Smooth muscle cell (in vitro differentiated cells): Measurements from ENCODE around the gene TMPRSS11D. TPM values are rescaled to one million over a fixed set of nuclear protein-coding genes. Genes with fewer than 3 reads are reported as not detected.

Experiments used
- DNase-seq: peaks from one replicate; lab custom pipeline; 2025; ENCODE audit not compliant: unreplicated experiment; lab: John Stamatoyannopoulos, UW
- H2AFZ ChIP-seq: fragments of 200-600 bp; sonication (generic); 2 replicates; pipeline ENCODE4 v1.6.0; 2016; ENCODE audit warnings: antibody characterized with exemption, low read depth, mild to moderate bottlenecking
- H3F3A ChIP-seq: fragments of 200-600 bp; sonication (generic); 2 replicates; pipeline ENCODE4 v1.6.0; 2017; ENCODE audit warnings: antibody characterized with exemption, low read depth
- H3K27ac ChIP-seq: fragments of 200-600 bp; sonication (generic); 2 replicates; pipeline ENCODE4 v1.5.1; 2016; ENCODE audit warnings: low read depth, mild to moderate bottlenecking
- H3K27me3 ChIP-seq: fragments of 200-600 bp; sonication (generic); 2 replicates; pipeline ENCODE4 v1.6.1; 2016; ENCODE audit warnings: low read depth, mild to moderate bottlenecking
- H3K36me3 ChIP-seq: fragments of 200-600 bp; sonication (generic); 2 replicates; pipeline ENCODE4 v1.5.1; 2016; ENCODE audit warnings: low read depth
- H3K4me1 ChIP-seq: fragments of 200-600 bp; sonication (generic); 2 replicates; pipeline ENCODE4 v1.5.1; 2016; ENCODE audit warnings: low read depth
- H3K4me2 ChIP-seq: fragments of 200-600 bp; sonication (generic); 2 replicates; pipeline ENCODE4 v1.6.0; 2016; ENCODE audit warnings: mild to moderate bottlenecking
- H3K4me3 ChIP-seq: fragments of 200-600 bp; sonication (generic); 2 replicates; pipeline ENCODE4 v1.5.1; 2016; ENCODE audit warnings: mild to moderate bottlenecking
- H3K79me2 ChIP-seq: fragments of 200-600 bp; sonication (generic); 2 replicates; pipeline ENCODE4 v1.6.0; 2016; ENCODE audit warnings: low read depth, mild to moderate bottlenecking
- H3K9ac ChIP-seq: fragments of 200-600 bp; sonication (generic); 2 replicates; pipeline ENCODE4 v1.6.0; 2016; ENCODE audit warnings: low read depth
- H3K9me3 ChIP-seq: fragments of 200-600 bp; sonication (generic); replicated peaks from 2 replicates; pipeline ENCODE4 v1.5.1; 2016; ENCODE audit warnings: low read depth
- H4K20me1 ChIP-seq: fragments of 200-600 bp; sonication (generic); 2 replicates; pipeline ENCODE4 v1.6.0; 2016; ENCODE audit warnings: low read depth
- CTCF ChIP-seq: fragments of 200-600 bp; sonication (generic); IDR thresholded peaks from 2 replicates; pipeline ENCODE4 v1.5.1; 2017; ENCODE audit warnings: borderline replicate concordance, mild to moderate bottlenecking, antibody characterized with exemption; ENCODE audit not compliant: insufficient read depth, poor library complexity, severe bottlenecking
- WGBS: methylation state at CpG from one replicate; pipeline ENCODE4 v1.1.7; 2016; ENCODE audit warnings: low lambda C conversion rate; 5-methylcytosine and 5-hydroxymethylcytosine counted together
- polyA plus RNA-seq: library from polyadenylated mRNA; unstranded; fragments of >200 nt; fragmentation: Nextera tagmentation; extraction: Ambion mirVana; gene quantifications from 2 replicates; pipeline ENCODE4 v1.2.1, GENCODE V29; 2016
- total RNA-seq: library from RNA; depleted of rRNA; stranded (reverse); fragments of >200 nt; gene quantifications from 2 replicates; pipeline ENCODE4 v1.2.3, GENCODE V29; 2014

TMPRSS11D gene
- total and polyA plus RNA-seq, 2 experiments from 2014 or later, result not detected

GRCh38 chr4:67785528-67785927 lies 98.3 kb downstream of the TMPRSS11D start:
- no peaks in the 10 kb centered on the region for H4K20me1 ChIP-seq
- no peak overlapping the region for H3K27ac ChIP-seq
- WGBS, result 83% methylated on average over 2 of the region's 2 CpGs
- no peaks in the 10 kb centered on the region for H3F3A ChIP-seq
- TF ChIP-seq CTCF, result no peak
- H3K4me1 ChIP-seq, result no peaks in the 10 kb centered on the region
- no peak for DNase-seq
- no peak overlapping the region for H3K4me3 ChIP-seq
- H3K27me3 ChIP-seq, result no peaks in the 10 kb centered on the region
- no peaks in the 10 kb centered on the region for H3K79me2 ChIP-seq
- no peaks in the 10 kb centered on the region for H3K9me3 ChIP-seq
- no peaks in the 10 kb centered on the region for H3K36me3 ChIP-seq
- H3K9ac ChIP-seq, result no peak overlapping the region
- H2AFZ ChIP-seq, result no peak overlapping the region
- H3K4me2 ChIP-seq, result no peak overlapping the region

GRCh38 chr4:67779631-67780030 lies 104.2 kb downstream of the TMPRSS11D start:
- no peak overlapping the region for H3K4me3 ChIP-seq
- DNase-seq, result no peak
- no peak overlapping the region for H2AFZ ChIP-seq
- WGBS, result 83% methylated on average over 2 of the region's 2 CpGs
- H3K36me3 ChIP-seq, result no peaks in the 10 kb centered on the region
- no peaks in the 10 kb centered on the region for H4K20me1 ChIP-seq
- no peaks in the 10 kb centered on the region for H3K79me2 ChIP-seq
- no peaks in the 10 kb centered on the region for H3K9me3 ChIP-seq
- H3F3A ChIP-seq, result no peaks in the 10 kb centered on the region
- H3K27ac ChIP-seq, result no peak overlapping the region
- no peak overlapping the region for H3K4me2 ChIP-seq
- H3K4me1 ChIP-seq, result no peaks in the 10 kb centered on the region
- no peak for TF ChIP-seq CTCF
- H3K27me3 ChIP-seq, result no peaks in the 10 kb centered on the region
- H3K9ac ChIP-seq, result no peak overlapping the region

- H3K27me3 ChIP-seq, result no peaks in the 10 kb centered on the region
- H3K4me1 ChIP-seq, result no peaks in the 10 kb centered on the region
Observed at GRCh38 chr4:67776746-67777145, 107.1 kb downstream of the TMPRSS11D start.

More at GRCh38 chr4:67776746-67777145, 107.1 kb downstream of the TMPRSS11D start:
- WGBS, result 53% methylated on average over 1 of the region's 1 CpG
- Histone ChIP-seq H3F3A (no peaks in the 10 kb centered on the region), H3K9me3 (no peaks in the 10 kb centered on the region), H3K36me3 (no peaks in the 10 kb centered on the region), H3K4me3 (no peak overlapping the region), H3K79me2 (no peaks in the 10 kb centered on the region), H3K9ac (no peak overlapping the region), H2AFZ (no peak overlapping the region), H4K20me1 (no peaks in the 10 kb centered on the region), H3K27ac (no peak overlapping the region), H3K4me2 (no peak overlapping the region)
- DNase-seq, result no peak
- TF ChIP-seq CTCF, result no peak

Other genes with a start within 250 kb of the TMPRSS11D start
- gene UBA6, start 182.8 kb downstream of the TMPRSS11D start, total RNA-seq, result 252 and 271 TPM in 2 replicates
- 15.7 and 17.0 TPM in 2 replicates for gene UBA6, start 182.8 kb downstream of the TMPRSS11D start, polyA plus RNA-seq
- gene GNRHR, start 129.6 kb downstream of the TMPRSS11D start, total RNA-seq, result 0.22 and 0.27 TPM in 2 replicates
- not detected in 2 replicates for gene GNRHR, start 129.6 kb downstream of the TMPRSS11D start, polyA plus RNA-seq
- gene TMPRSS11A, start 79.5 kb upstream of the TMPRSS11D start, total RNA-seq, result 2.1 and 2.8 TPM in 2 replicates
- 0.44 TPM in 1 of 2 replicates, not detected in the other for gene TMPRSS11A, start 79.5 kb upstream of the TMPRSS11D start, polyA plus RNA-seq
- 0.40 and 1.0 TPM in 2 replicates for gene TMPRSS11F, start 245.9 kb upstream of the TMPRSS11D start, total RNA-seq
- gene TMPRSS11F, start 245.9 kb upstream of the TMPRSS11D start, polyA plus RNA-seq, result 0.46 TPM in 1 of 2 replicates, not detected in the other